HG03139 (cell line): ENCODE results near the gene BPIFB1.

Experiments
- ATAC-seq: cut with Tn5 transposase; IDR thresholded peaks from one replicate; pipeline ENCODE4 v1.9.1; 2021; ENCODE audit not compliant: unreplicated experiment

The BPIFB1 gene

GRCh38 chr20:33291830-33292355 is 8.9 kb downstream of the BPIFB1 start:
- ATAC-seq = no peak

GRCh38 chr20:33296206-33296605 is 13.2 kb downstream of the BPIFB1 start:
- no peak for ATAC-seq

DNA sequence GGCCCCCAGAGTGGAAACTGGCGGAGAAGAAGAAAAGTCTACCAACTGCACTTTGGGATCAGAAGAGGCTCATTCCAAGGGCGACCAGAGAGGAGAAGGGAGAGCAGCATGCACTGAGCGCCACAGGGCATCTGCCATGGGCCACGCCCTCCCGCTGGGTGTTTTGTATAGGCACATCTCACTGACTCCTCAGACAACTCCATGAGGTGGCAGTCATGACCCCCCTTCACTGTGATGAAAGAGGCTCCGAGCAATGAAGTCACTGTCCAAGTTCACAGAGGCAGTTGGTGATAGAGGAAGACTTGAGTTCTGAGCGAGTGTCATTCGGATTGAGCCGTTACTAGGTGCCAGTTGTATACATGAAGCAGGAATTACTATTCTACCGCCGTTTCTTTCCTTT is 15.4 kb downstream of the BPIFB1 start:
- no peak for ATAC-seq

DNA sequence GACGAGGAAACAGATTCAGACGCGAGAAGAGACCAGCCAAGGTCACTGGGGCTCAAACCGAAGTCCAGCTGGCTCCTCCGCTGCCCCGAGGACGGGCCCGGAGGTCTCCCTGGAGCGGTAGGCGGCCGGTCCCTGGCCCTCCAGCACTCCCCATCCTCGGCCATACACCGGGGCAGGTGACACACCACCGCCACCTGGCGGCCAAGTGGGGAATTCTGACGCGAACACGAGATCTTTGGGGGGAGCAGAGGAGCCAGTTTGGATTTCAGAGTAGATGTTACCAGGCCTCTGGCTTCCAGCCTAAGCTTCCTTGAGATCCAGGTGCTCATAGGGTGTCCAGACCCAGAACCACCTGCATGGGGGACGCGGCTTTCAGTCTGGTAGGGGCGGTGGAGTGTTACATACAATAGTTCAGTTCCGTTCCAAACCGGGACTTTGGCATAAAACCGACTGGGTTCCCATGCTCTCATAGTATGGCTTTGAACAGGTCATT is 16.1 kb downstream of the BPIFB1 start:
- no peak for ATAC-seq

- ATAC-seq = no peak
Measured at GRCh38 chr20:33301192-33301930, 18.3 kb downstream of the BPIFB1 start.

DNA sequence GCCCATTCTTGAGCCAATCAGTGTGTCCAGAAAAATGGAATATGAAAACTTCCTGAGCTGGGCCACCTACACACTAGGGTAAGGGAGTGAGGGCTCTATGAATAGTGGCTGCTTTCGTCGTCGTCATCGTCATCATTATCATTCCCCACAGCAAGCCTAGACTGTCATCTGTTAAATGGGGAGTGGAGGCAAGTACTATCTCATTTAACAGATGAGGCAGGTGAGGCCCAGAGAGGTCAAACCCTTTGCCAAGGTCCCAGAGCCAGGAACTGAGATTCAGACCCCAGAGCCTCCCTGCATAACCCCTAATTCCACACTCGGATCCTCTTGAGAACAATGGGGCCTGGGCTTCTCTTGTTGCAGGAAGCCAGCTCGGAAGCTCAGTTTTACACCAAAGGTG is 20.6 kb downstream of the BPIFB1 start:
- ATAC-seq = no peak

DNA sequence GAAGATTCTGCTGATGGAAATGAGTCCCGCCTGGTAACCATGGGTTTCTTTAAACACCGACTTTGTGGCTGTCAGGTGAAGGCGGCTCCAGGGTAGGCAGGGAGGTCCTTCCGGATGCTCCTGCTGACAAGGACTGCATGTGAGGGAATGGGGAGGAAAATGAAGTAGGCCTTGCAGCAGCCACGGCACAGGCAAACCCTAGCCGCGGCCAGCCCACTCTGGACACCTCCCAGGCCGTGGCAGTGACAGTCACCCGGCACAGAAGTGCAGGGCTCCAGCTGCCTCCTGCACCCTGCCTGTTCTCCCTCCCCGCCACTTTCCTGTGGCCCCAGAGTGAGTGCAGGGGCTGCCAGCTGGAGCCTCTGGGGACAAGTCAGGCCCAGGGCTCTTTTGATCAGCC is 21.0 kb downstream of the BPIFB1 start:
- no peak for ATAC-seq

DNA sequence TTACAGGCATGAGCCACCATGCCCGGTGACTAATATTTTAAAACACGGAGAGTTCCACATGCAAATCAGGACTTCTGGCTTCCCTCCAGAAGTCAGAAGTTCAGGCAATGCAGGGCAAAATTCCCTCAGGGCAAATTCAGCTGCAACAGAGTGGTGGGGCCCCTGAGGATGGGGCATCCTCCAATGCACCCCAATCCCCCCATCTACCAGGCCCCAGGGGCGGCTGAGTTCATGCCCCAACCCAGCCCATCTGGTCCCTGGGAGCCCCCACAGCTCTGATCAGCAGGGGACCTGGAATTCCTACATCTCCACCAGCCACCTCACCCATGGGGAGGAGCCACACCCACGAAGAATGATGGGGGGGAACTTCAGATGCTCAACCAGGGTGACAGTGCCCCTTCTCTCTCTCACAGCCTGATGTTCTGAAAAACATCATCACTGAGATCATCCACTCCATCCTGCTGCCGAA is 22.6 kb downstream of the BPIFB1 start:
- ATAC-seq = no peak

DNA sequence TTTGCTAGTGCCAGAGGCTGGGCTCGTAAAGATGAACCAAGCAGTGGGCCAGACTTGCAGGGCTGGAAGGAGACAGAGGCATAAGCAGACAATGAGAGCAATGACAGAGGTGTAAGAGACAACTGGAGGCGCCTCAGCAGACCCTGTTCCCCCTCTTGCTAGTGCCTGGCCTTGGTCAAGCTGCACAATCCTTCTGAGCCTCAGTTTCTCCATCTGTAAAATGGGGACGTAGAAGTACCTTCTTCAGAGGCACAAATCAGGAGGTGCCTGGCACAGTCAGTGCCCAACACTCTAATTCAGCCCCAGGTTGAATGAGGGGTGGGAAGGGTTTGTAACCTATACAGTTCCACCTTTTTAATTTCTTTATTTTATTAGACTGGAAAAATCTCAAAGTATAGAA is 23.2 kb downstream of the BPIFB1 start:
- ATAC-seq = no peak

DNA sequence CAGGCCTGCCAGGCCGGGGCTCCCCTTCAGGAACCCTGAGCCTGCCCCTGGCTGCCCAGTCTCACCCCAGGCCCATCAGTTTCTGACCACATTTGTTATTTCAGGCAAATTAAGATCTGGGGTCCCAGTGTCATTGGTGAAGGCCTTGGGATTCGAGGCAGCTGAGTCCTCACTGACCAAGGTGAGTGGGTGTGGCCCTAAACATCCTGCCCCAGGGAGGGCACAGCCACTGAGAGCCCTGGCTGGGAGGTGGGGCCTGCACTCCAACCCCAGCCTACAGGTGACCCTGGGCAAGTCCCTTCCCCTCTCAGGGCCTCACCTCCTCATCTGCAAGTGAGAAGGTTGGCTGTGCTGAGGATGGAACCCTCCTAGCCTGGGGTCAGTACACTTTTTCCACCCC is 23.8 kb downstream of the BPIFB1 start:
- no peak for ATAC-seq

DNA sequence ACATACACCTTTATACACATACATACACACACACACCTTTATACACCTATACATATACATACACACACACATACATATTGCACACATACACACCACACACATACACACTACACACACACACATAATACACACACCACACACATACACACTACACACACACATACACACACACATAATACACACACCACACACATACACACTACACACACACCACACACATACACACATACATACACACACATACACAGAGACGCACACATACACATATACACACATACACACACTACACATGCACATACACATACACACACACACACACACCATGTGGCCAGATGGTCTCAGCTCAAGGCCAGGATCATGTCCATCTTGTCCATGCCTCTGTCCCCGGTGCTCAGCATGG is 25.7 kb downstream of the BPIFB1 start:
- ATAC-seq = no peak

DNA sequence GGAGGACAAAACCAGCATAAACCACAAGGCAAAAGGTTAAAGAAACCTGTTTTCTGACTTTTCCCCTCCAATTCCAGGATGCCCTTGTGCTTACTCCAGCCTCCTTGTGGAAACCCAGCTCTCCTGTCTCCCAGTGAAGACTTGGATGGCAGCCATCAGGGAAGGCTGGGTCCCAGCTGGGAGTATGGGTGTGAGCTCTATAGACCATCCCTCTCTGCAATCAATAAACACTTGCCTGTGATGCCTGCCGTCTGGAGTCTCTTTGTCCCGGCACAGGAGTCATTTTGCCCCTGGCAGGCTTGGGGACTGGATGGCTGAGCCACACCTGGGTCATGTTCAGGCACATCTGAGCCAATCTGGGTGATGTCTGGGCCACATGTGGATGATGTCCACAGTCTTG is 26.6 kb downstream of the BPIFB1 start:
- no peak for ATAC-seq

GRCh38 chr20:33310327-33310899 is 27.4 kb downstream of the BPIFB1 start:
- ATAC-seq = no peak

GRCh38 chr20:33311011-33311410 is 28.0 kb downstream of the BPIFB1 start:
- no peak for ATAC-seq

GRCh38 chr20:33311996-33312395 is 29.0 kb downstream of the BPIFB1 start:
- ATAC-seq = no peak

- ATAC-seq = no peak
Measured at GRCh38 chr20:33312583-33312982, 29.6 kb downstream of the BPIFB1 start.

DNA sequence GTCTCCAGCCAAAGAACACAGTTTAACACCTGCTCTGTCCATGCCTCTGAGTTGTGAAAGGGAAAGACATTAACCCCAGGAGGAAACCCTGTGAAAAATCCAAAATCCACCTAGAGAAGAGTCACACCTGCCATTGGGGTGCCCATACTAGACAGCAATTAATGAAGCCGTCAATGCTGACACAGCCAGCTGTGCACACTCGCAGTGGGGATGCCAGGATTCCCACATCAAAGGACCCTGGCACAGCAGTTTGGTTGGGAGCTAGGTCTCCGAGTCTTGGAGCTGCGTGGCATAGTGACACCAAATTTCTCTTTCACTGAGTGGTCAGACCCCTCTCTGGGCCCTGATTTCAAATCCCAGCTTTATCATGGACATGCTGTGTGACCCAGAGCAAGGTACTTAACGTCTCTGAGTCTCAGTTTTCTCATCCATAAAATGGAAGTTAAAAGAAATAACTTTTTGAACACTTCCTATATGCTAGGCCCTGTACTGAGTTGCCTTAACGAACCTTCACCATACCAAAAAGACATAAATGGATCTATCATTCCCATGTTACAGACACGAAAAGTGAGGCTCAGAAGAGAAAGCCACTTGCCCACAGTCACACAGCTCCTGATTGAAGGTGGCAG is 30.8 kb downstream of the BPIFB1 start:
- ATAC-seq = no peak

DNA sequence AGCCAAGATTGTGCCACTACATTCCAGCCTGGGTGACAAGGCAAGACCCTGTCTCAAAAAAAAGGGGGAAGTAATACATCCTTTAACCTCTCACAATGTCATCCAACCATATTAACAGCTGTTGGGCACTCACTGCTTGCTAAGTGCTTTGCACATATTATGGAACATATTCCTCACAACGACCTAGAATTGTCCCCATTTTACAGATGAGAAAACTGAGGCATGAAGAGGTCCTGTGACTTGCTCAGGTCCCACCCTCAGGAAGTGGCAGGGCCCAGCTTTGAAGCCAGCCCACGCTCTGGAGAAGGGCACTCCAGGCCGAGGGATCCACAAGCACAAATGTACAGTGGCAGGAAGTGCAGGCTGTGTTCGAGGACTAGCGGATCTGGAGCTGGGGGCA is 33.3 kb downstream of the BPIFB1 start:
- no peak for ATAC-seq

GRCh38 chr20:33316958-33317357 is 33.9 kb downstream of the BPIFB1 start:
- no peak for ATAC-seq

- ATAC-seq = no peak
Measured at GRCh38 chr20:33317424-33318095, 34.5 kb downstream of the BPIFB1 start.

- no peak for ATAC-seq
Measured at GRCh38 chr20:33318096-33318429, 35.0 kb downstream of the BPIFB1 start.

GRCh38 chr20:33320006-33320405 is 37.0 kb downstream of the BPIFB1 start:
- no peak for ATAC-seq
